Measurements from ENCODE around the gene GIMD1. TPM values are rescaled to one million over a fixed set of nuclear protein-coding genes. Genes with fewer than 3 reads are reported as not detected.

The GIMD1 gene
- total and polyA plus RNA-seq, 7 donors, result 0.04 TPM; not detected in 6

DNA sequence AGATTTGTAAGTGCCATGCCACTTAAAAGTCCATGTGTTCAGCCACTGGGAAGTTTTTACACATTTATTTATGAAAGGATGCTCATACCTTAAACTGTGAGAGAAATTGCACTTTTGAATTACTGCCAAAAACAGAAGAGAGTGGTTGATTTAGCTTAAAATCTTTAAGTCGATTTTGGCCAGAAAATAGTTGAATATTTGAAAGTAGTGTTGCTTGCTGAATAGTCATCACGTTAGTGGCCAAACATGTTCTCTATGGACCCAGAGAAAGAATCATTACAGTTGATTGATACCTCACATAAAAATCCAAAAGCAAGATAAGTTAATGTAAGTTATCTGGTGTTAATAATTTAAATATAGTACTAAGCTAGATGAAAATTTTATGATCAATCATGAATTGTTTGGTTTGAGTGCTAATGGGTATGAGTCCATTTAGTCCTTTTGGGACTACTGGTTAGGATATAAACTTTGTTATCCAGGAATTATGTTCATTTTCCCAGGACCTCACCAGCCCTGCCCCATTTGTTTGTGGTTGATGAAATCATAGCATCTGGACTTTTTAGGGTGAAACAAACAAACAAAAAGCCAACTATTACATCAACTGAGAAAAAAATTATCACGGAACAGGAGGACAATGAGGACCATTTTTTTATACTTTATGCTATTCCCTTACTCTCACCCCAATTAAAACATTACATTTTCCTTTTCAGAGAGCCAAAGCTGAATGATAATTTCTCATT, 6.3 kb downstream of the GIMD1 start:
- TF ChIP-seq, protein P1, sequence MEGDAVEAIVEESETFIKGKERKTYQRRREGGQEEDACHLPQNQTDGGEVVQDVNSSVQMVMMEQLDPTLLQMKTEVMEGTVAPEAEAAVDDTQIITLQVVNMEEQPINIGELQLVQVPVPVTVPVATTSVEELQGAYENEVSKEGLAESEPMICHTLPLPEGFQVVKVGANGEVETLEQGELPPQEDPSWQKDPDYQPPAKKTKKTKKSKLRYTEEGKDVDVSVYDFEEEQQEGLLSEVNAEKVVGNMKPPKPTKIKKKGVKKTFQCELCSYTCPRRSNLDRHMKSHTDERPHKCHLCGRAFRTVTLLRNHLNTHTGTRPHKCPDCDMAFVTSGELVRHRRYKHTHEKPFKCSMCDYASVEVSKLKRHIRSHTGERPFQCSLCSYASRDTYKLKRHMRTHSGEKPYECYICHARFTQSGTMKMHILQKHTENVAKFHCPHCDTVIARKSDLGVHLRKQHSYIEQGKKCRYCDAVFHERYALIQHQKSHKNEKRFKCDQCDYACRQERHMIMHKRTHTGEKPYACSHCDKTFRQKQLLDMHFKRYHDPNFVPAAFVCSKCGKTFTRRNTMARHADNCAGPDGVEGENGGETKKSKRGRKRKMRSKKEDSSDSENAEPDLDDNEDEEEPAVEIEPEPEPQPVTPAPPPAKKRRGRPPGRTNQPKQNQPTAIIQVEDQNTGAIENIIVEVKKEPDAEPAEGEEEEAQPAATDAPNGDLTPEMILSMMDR (IDR thresholded peaks at IDR 0.05), result no peak
- DNase-seq, result no peak
- no peak for ATAC-seq
- Histone ChIP-seq H3K9me3 (no peaks in the 10 kb centered on the region), H3K4me3 (no peak overlapping the region), H3K27me3 (ENCODE audit: insufficient read depth in 3 of 3, low read length in 2 of 3) (no peaks in the 10 kb centered on the region), H3K36me3 (ENCODE audit: insufficient read depth in 1 of 2, low read depth in 1 of 2) (no peaks in the 10 kb centered on the region), H3K27ac (no peak overlapping the region), H3K4me1 (peaks cover 9% of the 10 kb centered on the region)
- intact Hi-C loops (cut with DNase I), result loop anchor here in 1 of 2 donors (10.0 kb wide), 1 partner anchor 533 kb away; no protein-coding TSS in a partner anchor
- WGBS, 3 donors, result 47 to 62% (median 52%) methylated on average over 3 of the region's 3 CpGs

DNA sequence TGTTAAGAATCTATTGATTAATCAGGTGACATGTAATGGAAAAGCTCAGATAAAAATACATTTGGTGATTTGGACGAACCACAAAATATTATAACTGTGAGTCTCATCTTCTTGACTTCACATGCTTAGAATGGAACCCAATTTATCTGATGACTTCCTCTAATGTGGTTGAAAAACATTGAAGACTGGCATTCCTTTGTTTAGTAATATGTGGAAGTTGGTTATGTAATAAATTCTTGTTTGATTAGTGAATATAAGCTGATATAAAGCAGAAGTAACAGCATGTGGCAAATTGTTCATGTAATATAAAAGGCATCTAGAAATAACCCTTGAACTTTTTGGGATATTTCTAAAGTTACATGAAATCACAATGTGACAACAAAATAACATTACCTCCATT, 9.7 kb downstream of the GIMD1 start:
- Histone ChIP-seq H3K27ac (no peak overlapping the region), H3K4me1 (no peaks in the 10 kb centered on the region), H3K9me3 (no peaks in the 10 kb centered on the region), H3K36me3 (ENCODE audit: insufficient read depth in 1 of 2, low read depth in 1 of 2) (no peaks in the 10 kb centered on the region), H3K27me3 (ENCODE audit: insufficient read depth in 3 of 3, low read length in 2 of 3) (no peaks in the 10 kb centered on the region), H3K4me3 (no peak overlapping the region)
- TF ChIP-seq, protein P1 (IDR thresholded peaks at IDR 0.05), result no peak
- intact Hi-C loops (cut with DNase I), result no loop called here
- no peak for ATAC-seq
- DNase-seq, result no peak
- WGBS, 3 donors, result 85 to 88% (median 86%) methylated on average over 1 of the region's 1 CpG

DNA sequence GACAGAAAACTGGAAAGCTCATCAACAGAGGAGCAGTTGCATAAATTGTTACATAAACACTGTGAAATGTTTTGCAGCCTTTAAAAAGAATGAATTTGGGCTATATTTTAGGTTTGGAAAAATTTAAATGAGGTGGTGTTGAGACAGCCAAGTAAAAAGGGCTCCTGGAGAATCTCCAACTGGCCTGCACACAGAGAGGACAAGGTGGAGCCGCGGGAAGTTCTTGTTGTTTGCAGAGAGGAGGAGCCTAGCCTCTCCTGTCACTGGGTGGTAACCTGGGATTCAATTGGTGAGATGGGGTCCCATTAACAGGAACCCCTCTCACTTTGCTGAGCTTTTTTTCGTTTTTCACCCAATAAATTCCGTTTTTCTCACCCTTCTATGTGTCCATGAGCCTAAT, 13.4 kb downstream of the GIMD1 start:
- intact Hi-C loops (cut with DNase I), result no loop called here
- Histone ChIP-seq H3K36me3 (ENCODE audit: insufficient read depth in 1 of 2, low read depth in 1 of 2) (peaks cover 0 to 6% of the 10 kb centered on the region in 2 donors), H3K9me3 (no peaks in the 10 kb centered on the region), H3K27me3 (ENCODE audit: insufficient read depth in 3 of 3, low read length in 2 of 3) (no peaks in the 10 kb centered on the region), H3K27ac (no peak overlapping the region), H3K4me1 (no peaks in the 10 kb centered on the region), H3K4me3 (peak overlapping the region; percentile 19)
- 45 to 57% (median 54%) methylated on average over 4 of the region's 4 CpGs for WGBS, 3 donors
- TF ChIP-seq, protein P1 (IDR thresholded peaks at IDR 0.05), result no peak
- ATAC-seq (no peak), DNase-seq (no peak)

DNA sequence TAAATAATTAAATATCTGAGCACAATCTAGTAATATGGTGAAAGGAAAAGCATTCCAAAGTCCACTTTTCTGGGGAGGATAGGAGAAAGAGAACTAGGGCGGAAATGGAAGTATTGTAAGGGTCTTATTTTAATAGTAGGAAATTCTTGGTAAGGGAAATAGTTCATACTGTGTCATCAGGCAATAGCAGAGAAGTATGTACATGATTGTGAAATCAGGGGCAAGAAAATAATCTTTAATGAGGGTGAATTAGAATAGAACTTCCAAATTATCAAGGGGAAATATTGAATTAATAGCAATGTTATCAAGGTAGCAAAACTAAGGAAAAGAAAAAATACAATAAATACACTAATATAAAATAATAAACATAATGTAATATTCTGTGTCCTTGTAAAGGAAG, 14.8 kb downstream of the GIMD1 start:
- WGBS, 3 donors, result 96 to 98% (median 96%) methylated on average over 1 of the region's 1 CpG
- intact Hi-C loops (cut with DNase I), result no loop called here

More for the DNA sequence above, 14.8 kb downstream of the GIMD1 start:
- DNase-seq (no peak), ATAC-seq (no peak)
- Histone ChIP-seq H3K4me3 (no peak overlapping the region), H3K4me1 (no peaks in the 10 kb centered on the region), H3K36me3 (ENCODE audit: insufficient read depth in 1 of 2, low read depth in 1 of 2) (peaks cover 0 to 14% of the 10 kb centered on the region in 2 donors), H3K27me3 (ENCODE audit: insufficient read depth in 3 of 3, low read length in 2 of 3) (no peaks in the 10 kb centered on the region), H3K27ac (no peak overlapping the region), H3K9me3 (no peaks in the 10 kb centered on the region)
- TF ChIP-seq, protein P1 (IDR thresholded peaks at IDR 0.05), result no peak

Data from psoas muscle (tissue), 8 donors.